ENCODE data around the gene COL19A1.

The COL19A1 gene

GRCh38 chr6:70221715-70222438 lies 355.5 kb downstream of the COL19A1 start:
- TF ChIP-seq CTCF (IDR thresholded peaks at IDR 0.05; ENCODE audit: insufficient read depth, low read depth, low read length, missing control alignments) = no peak
- DNase-seq (ENCODE audit: low read depth) = no peak
- H3K4me3 ChIP-seq (ENCODE audit: low read depth, low read length) = no peak overlapping the region

- H3K4me3 ChIP-seq (ENCODE audit: low read depth, low read length) = no peak overlapping the region
- no peak for TF ChIP-seq CTCF (IDR thresholded peaks at IDR 0.05; ENCODE audit: insufficient read depth, low read depth, low read length, missing control alignments)
- DNase-seq (ENCODE audit: low read depth) = no peak
These were observed 356.0 kb downstream of the COL19A1 start for GRCh38 chr6:70222439-70222749.

DNA sequence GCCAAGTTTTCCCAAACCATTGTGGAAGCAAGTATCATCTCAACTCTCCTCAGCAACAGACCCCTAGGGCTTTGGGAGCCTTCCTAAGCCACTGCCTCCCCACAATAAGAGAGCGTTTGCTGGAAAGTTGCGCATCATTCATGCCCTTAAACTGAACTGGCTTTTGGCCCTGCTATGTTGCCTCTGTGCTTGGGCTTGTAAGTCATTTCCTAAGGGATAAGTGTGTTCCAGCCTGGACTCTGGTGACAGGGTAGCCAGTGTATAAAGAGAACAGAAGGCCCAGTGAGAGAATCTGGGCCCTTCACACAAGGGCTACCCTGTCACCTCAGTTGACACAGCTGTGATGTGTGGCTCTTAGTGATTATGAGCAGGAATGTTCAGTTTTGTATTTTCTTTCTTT lies 358.7 kb downstream of the COL19A1 start:
- H3K4me3 ChIP-seq (ENCODE audit: low read depth, low read length) = no peak overlapping the region
- DNase-seq (ENCODE audit: low read depth) = no peak
- TF ChIP-seq CTCF (IDR thresholded peaks at IDR 0.05; ENCODE audit: insufficient read depth, low read depth, low read length, missing control alignments) = no peak

DNA sequence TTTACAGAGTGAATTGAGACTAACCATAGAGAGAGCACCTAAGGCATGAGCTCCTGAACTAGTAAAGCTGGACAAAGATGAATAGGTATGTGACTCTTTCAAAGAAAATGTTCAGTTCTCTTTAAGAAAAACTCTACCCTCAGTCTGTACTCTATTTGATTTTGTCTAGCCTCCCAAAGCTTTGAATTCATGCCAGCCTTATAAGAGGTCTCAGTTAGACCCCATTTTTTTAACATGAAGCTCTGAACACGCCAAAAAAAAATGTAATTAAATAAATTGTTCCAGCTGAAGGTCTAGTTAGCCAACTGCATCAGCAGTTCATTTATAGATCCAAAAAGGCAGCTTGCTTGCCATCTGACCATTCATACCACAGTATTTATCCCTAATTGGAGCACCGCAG lies 365.0 kb downstream of the COL19A1 start:
- no peak for DNase-seq (ENCODE audit: low read depth)
- TF ChIP-seq CTCF (IDR thresholded peaks at IDR 0.05; ENCODE audit: insufficient read depth, low read depth, low read length, missing control alignments) = no peak
- H3K4me3 ChIP-seq (ENCODE audit: low read depth, low read length) = no peak overlapping the region

GRCh38 chr6:70234561-70235236 lies 368.3 kb downstream of the COL19A1 start:
- no peak for TF ChIP-seq CTCF (IDR thresholded peaks at IDR 0.05; ENCODE audit: insufficient read depth, low read depth, low read length, missing control alignments)
- H3K4me3 ChIP-seq (ENCODE audit: low read depth, low read length) = no peak overlapping the region
- DNase-seq (ENCODE audit: low read depth) = no peak

DNA sequence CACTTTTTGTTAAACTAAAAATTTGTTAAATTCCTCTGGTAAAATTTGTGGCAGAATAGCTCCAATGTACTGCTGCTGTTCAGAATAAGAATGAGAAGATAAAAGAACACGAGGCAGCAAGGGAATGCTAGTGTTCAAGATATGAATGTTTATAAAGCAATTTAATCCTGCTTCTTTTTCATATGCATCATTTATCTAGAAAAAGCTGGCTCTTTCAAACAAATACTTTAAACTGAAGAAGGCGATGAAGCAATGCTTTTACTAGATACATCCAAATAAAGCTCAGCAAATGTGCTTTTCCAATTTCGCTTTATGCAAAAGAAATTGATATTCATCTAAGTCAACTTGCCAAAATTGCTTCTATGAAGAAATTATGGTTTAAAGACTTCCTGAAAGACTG lies 370.0 kb downstream of the COL19A1 start:
- no peak for DNase-seq (ENCODE audit: low read depth)
- no peak for TF ChIP-seq CTCF (IDR thresholded peaks at IDR 0.05; ENCODE audit: insufficient read depth, low read depth, low read length, missing control alignments)
- no peak overlapping the region for H3K4me3 ChIP-seq (ENCODE audit: low read depth, low read length)

- no peak for TF ChIP-seq CTCF (IDR thresholded peaks at IDR 0.05; ENCODE audit: insufficient read depth, low read depth, low read length, missing control alignments)
- no peak overlapping the region for H3K4me3 ChIP-seq (ENCODE audit: low read depth, low read length)
- no peak for DNase-seq (ENCODE audit: low read depth)
These were observed 374.7 kb downstream of the COL19A1 start for GRCh38 chr6:70241031-70241430.

All from GM12865 (cell line).